Activated T-helper 9 cell treated with anti-CD3 and anti-CD28 coated beads, Interleukin-2, amount 50 U/mL, for 16 hours (primary cell): ENCODE measurements around the gene TMEM184B.
"Not testable (repeated sequence)": the region's sequence is repeated elsewhere in the genome, so short reads cannot be mapped to it uniquely, and the experiment has no call there.

Source experiments
- DNase-seq: peaks from one replicate; pipeline ENCODE4 v3.0.0-alpha.2; 2020; ENCODE audit warnings: low read depth

The TMEM184B gene

DNA sequence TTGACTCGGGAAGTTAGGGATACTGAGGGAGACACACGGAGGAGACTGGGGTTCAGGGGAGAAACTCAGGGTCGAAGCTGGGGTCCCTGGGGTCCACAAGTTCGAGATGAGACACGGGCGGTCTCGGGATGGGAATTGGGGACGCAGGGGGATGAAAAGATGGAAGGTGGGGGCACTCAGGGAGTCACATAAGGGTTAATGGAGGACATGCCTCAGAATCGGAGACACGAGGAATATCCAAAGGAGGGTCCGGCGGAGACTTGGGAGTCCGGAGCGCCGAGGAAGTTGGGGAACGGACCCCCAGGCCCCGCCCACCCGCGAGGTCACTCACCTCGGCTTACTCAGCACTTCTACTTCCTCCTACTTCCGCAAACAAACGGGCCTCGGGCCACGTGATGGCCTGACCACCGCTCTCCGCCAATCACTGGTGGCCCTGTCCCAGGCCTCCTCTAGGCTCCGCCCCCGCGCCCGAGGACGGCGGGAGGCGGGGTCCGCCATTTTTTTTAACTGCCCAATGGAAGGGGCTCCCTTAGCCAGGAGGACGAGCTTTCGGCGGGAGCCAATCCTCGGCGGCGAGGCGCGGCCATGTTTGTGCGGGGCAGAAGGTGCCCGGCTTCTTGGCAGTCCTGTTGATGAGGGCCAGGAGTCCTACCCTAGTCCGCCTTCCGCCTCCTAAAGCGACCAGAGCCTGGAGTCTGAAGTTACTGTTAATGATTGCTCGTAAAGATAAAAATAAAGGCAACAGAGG lies 91.2 kb downstream of the TMEM184B start, which contains the start of gene PLA2G6:
Gene PLA2G6 (minus strand): TSS at position 378 of the 748 bp plus-strand sequence. CDS start 12,404 bp downstream, outside the sequence.
- peak; percentile 94 for DNase-seq

DNA sequence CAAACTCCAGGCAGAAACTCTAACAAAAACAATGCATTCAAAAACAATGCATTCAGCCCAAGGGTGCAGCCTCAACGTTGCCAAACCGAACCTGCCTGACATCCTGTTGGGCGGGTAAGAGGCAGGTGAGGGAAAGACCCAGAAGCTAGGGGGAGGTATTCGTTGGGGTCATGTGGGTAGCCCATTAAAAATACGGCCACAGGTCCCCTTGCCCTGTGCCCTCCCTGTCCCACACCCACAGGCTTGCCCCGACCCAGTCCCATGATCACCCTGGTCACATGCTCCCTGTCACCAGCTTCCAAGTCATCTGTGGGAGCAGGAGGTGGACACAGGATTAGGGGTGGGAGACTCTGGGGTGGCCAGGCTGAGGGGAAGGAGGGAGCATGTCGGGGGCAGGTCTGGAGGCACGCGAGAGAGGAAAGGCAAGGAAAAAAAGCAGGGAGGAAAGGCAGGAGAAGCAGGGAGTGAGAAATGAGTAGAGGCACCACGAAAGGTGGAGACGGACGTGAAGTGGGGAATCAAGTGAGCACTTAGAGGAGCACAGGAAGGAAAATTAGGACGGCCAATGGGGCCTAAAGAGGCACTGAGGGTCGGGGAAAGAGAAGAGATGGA lies 91.9 kb downstream of the TMEM184B start:
- no peak for DNase-seq

DNA sequence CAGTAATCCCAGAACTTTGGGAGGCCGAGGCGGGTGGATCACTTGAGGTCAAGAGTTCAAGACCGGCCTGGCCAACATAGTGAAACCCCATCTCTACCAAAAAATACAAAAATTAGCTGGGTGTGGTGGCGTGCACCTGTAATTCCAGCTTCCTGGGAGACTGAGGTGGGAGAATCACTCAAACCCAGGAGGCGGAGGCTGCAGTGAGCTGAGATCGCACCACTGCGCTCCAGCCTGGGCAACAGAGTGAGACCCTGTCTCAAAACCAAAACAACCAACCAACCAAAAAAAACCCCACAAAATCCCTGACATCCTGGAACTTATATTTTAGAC lies 94.2 kb downstream of the TMEM184B start:
- DNase-seq: not testable (repeated sequence)

DNA sequence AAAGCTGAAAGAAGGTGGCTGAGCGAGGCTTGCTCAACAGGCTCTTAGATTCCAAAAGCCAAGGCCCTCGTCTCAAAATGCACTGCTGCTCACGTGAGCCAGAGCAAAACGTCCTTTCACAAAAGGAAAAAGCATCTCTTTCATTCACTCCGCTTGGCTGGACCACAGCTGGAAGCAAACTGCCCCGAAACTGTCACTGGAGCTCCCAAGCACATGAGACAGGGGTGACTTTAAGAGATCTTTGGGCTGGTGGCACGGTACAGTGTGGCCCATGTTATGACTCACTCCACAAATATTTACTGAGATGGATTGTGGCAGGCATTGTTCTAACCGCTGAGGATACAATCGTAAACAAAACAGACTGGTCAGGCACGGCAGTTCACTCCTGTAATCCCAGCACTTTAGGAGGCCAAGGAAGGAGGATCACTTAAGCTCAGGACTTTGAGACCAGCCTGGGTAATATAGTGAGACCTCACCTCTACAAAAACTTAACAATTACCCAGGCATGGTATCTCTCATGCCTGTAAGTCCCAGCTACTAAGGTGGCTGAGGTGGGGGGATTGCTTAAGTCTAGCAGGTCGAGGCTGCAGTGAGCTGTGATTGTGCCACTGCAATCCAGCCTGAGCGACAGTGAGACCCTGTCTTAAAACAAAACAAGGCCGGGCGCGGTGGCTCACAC lies 94.7 kb downstream of the TMEM184B start:
- no peak for DNase-seq

DNA sequence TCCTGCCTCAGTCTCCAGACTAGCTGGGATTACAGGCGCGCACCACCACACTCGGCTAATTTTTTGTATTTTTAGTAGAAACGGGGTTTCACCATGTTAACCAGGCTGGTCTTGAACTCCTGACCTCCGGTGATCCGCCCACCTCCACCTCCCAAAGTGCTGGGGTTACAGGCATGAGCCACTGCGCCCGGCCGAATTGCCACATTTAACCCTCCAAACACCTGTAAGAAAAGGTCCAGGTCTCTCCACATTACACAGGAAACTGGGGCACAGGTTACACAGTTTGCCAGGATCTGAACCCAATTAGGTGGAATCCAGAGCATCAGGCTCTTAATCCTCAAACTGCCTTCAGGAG lies 95.3 kb downstream of the TMEM184B start:
- DNase-seq: not testable (repeated sequence)

DNA sequence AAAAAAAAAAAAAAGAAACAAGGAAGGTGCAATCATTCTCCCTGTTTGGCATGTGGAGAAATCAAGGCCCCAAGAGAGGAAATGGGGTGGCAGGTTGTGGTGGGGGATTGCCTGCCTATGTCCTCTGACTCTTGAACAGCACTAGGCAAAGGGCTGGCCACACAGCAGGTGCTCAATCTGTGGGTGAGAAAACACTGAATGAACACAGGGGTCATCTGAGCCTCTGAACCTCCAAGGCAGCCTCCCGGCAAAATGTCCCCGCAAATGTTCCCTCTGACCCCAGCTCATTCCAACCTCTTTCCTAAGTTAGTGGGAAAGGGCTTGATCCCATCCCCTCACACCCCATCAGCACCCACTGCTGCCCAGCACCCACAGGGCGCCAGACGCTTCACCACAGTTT lies 95.8 kb downstream of the TMEM184B start:
- DNase-seq: no peak

DNA sequence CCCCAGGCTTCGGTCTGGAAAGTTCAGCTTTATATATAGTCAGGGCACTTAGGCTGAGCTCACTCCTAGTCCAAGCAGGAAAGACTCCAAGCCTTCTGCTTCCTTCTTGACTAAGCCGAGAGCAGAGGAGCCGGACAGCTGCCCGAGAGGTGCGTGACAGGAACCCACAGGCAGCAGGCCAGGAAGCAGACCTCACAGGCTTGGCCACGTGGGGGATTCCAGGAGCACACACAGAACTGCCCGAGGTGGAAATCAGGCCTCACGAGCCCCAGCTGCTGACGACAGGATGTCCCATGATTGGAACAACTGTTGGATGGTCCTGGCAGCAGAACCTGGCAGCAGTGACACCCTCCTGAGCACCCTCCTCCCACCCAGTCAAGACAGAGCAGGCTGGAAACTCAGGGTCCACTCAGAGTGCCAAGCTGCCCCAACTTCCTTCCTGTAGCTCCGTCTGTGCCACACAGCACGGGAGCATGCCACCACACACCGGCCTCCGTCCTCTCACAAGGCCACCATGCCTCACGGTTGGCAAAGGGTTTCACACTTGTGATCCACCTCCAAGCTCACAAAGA lies 96.6 kb downstream of the TMEM184B start:
- DNase-seq: peak; percentile 18

DNA sequence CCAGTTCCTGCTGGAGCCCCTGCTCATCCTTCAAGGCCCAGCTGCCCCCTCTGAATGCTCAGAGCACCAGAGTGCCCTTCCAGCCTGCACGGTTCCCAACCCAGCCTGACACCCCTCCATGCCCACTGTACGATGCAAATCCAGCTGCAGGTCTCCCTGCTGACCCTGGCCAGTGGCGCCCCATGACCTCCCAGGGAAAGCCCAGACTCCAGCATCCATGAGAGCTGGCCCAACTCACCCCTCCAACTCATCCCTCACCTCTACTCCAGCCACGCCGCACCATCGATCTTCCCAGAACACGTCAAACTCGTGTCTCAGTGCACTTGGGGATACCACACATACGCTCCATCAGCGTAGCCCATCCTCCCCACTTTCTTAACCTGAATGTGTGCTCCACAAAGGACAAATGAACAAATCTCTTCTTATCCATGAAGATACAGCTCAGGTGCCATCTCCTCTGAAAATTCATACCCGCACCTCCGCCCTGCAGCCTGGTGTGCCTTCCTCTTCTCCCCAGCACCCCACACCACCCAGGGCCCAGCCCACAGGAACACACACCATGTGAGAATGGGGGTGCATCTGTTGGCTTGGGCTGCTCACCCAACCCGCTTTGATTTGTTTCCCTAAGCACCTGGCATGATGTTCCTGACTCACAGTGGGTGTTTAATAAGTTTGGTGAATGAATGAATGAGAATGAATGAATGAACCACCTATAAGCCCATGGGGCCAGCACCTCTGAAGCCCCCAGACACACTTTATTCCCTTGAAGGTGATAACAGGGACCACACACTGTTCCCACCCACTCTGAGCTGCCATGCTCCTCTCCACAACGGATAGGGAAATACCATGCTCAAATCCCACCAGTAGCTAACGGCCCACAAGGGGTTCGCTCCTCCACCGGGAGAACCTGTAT lies 97.3 kb downstream of the TMEM184B start:
- DNase-seq: no peak

DNA sequence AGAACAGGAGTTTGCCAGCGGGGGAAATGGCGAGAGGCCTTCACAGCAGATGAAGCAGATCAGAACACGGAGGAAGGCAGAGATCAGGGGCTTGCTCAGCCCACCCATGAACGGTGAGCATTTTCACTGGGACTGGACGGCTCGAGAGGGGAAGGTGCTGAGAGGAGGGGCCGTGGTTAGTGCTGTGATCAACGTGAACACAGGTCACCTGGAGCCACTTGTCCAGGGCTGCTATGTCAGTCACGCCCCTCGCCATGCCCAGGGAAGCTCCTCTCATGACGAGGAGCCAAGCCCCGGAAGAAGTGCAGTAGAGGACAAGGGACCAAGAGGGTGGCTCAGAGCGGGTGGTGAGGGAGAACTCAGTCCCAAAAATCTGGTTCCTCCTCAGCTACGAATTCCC lies 98.2 kb downstream of the TMEM184B start:
- no peak for DNase-seq

DNA sequence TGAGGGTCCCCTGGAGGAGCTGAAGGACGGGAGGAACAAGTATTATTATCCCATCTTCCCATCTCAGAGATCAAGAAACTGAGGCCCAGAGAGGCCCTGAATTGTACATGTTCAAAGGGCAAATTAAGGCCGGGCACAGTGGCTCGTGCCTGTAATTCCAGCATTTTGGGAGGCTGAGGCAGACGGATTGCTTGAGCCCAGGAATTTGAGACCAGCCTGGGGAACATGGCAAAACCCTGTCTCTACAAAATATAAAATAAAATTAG lies 99.2 kb downstream of the TMEM184B start:
- no peak for DNase-seq

DNA sequence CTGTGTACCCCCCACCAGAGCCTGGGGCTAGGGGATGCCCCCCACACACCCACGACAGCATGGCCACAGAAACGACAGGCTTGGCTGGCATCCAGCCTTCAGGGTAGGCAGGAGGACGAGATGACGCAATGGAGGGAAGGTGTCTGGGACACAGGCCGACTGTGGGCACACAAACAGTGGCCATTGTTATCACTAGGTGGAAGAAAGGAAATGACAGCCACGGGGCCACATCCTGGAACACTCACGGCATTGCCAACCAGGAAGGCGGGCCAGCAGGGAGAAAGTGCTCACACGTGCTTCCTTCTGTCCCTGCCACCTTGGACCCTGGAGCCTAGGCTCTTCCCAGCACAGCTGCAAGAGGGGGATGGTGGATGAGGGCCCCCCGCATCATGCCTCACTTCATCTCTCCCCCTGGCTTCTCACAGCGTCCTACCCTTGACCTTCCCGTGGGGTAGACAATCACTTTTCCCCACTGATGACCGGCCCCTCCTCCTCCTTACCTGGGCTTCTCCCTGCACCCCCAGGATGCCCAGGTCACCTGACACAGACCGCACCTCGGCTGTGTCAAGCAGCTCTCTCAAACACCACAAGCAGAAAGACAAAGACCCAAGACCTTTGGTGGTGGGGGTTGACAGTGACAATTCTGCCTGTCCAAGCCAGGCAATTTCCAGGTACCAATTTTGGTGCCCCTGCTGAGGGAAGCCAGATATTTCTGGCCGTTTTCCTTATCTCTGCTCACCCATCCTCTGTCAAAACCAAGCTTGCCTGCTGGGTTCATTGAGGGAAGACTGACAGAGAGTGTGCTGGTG lies 99.8 kb downstream of the TMEM184B start:
- no peak for DNase-seq

DNA sequence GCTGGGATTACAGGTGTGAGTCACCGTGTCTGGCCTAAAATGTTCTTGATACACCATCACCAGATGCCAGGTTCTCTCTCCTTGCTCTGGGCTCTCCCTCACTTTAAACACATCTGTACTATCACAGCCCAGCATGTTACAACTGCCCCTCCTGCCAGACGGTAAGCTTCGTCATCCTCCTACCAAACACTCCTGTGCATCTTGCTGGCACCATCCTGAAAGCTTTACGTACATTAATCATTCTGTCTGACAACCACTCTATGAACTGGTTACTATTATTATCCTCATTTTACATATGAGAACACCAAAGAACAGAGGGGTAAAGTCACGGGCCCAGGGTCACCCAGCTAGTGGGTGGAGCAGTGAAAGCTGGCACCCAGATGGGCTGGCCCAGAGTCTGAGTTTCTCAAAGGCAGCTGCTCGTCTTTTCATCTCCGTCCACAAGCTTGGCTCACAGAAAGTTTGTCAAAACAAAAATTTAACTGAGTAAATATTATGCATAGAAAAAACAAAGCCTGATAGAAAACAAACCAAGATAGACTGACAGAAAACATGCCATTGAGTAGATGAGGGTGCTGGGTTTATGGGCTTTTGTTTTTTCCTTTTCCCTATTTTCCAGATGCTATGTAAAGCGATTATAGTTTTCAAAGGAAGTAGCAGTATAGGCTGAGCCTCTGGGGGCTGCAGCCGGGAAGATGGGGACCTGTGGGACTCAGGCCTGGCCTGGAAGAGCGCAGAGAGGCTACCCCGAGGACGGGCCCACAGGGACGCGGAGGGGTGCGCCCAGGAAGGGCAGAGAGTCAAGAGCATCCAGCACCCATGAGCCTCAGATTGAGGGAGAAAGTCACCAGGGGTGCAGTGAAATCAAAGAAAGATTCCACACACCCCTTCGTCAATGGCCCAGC lies 100.6 kb downstream of the TMEM184B start:
- DNase-seq: no peak

DNA sequence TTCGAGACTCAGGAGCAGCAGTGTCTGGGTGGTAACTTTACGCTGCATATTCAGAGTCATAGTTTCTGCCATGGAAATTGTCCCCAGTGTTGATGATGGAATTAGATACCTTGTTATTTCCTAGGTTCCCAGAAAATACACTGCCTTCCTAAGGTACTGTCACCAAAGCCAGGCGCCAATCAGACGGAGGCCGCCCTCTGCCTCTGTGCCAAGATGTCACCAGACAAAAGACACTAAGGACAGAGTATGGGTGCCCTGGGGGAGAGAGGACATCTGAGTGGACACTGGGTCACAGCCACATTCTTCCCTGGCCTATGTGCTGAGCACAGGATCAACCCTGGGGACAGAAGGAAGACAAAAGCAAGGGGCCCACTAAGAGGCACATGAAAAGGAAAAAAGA lies 102.3 kb downstream of the TMEM184B start:
- DNase-seq: no peak
